A549 (cell line): ENCODE data around the gene RPTOR.

ENCODE experiments used
- CHD2 ChIP-seq: fragments of 150-350 bp; IDR thresholded peaks from 2 replicates; pipeline ENCODE4 v1.6.1; 2014; ENCODE audit warnings: low read length; ENCODE audit not compliant: partially characterized antibody
- EP300 ChIP-seq, 2 experiments: fragments of >200 bp; sonication (Bioruptor Twin); formaldehyde crosslinking; IDR thresholded peaks; 2 replicates in 1 of 2; 3 replicates in 1 of 2; pipeline ENCODE4 v1.6.1; 2016 to 2017
- FOSL2 ChIP-seq, 2 experiments: fragments of 450-650 bp in 1 of 2; fragments of >200 bp in 1 of 2; sonication (Bioruptor Twin) in 1 of 2; formaldehyde crosslinking; IDR thresholded peaks; 2 replicates each; pipeline versions ENCODE4 v1.5.0 to v1.6.1; 2016 to 2020; ENCODE audit warnings: mild to moderate bottlenecking in 1 of 2, moderate library complexity in 1 of 2
- MYC ChIP-seq: IDR thresholded peaks from 2 replicates; pipeline ENCODE4 v1.6.1; 2012; ENCODE audit warnings: mild to moderate bottlenecking, inconsistent platforms, low read length, improper control_type of control experiment, borderline replicate concordance
- POLR2A ChIP-seq: IDR thresholded peaks from 2 replicates; pipeline ENCODE4 v1.6.1; 2012; ENCODE audit warnings: mild to moderate bottlenecking, low read length
- RFX5 ChIP-seq: fragments of 450-650 bp; IDR thresholded peaks from 2 replicates; pipeline ENCODE4 v1.7.1; 2014; ENCODE audit warnings: antibody characterized with exemption, mild to moderate bottlenecking, moderate library complexity
- TF ChIP-seq, protein P1 (sequence below): fragments of >200 bp; sonication (Bioruptor Twin); formaldehyde crosslinking; IDR thresholded peaks from 3 replicates; pipeline ENCODE4 v1.5.1; 2016
- TF ChIP-seq, protein P2 (sequence below): fragments of >200 bp; sonication (Bioruptor Twin); formaldehyde crosslinking; IDR thresholded peaks from 2 replicates; pipeline ENCODE4 v1.6.1; 2016
- TF ChIP-seq, protein P3 (sequence below): IDR thresholded peaks from 2 replicates; pipeline ENCODE4 v1.6.1; 2012

DNA sequence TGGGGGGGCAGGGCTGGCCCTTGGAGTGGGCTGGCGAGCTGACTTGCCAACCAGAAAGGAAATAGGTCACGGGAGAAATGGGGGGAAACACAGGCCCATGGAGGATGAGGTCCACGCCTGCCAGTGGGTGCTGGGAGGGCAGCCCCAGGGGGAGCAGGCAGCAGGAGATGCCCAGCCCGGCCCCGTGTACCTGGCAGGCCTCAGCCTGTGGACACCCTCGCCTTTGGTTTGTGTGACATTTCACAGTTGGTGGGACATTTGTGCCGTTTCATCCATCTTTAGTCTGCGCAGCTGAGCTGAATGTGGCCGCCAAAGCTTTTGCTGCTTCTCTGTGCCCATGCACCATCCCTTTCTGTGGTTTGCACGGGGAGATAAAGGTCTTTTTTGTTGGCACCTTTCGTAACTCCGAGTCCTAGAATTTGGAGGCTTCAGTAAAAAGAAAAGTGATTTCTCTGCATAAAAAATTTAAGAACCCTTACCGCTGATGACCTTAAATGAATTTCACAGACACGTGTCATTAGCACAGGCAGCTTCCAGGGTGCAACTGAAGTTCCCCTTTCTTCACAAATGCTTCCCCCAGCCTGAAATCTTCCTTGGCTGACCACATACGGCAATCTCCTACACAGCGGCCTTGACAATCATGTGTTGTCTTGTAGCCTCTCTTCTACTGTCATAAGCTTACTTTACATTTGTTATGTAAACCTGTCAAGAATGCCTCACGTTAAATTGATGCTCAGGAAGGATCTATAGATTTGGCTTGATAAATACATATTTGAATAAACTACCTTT lies 193.6 kb downstream of the RPTOR start:
- TF ChIP-seq, protein P1, sequence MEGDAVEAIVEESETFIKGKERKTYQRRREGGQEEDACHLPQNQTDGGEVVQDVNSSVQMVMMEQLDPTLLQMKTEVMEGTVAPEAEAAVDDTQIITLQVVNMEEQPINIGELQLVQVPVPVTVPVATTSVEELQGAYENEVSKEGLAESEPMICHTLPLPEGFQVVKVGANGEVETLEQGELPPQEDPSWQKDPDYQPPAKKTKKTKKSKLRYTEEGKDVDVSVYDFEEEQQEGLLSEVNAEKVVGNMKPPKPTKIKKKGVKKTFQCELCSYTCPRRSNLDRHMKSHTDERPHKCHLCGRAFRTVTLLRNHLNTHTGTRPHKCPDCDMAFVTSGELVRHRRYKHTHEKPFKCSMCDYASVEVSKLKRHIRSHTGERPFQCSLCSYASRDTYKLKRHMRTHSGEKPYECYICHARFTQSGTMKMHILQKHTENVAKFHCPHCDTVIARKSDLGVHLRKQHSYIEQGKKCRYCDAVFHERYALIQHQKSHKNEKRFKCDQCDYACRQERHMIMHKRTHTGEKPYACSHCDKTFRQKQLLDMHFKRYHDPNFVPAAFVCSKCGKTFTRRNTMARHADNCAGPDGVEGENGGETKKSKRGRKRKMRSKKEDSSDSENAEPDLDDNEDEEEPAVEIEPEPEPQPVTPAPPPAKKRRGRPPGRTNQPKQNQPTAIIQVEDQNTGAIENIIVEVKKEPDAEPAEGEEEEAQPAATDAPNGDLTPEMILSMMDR, result no peak
- TF ChIP-seq POLR2A (no peak), CHD2 (no peak), MYC (no peak), RFX5 (no peak), EP300 (IDR thresholded peaks at IDR 0.05) (no peak), FOSL2 (IDR thresholded peaks at IDR 0.05) (no peak), FOSL2 (CRISPR knock-in tag; IDR thresholded peaks at IDR 0.05) (no peak)
- TF ChIP-seq, protein P2, sequence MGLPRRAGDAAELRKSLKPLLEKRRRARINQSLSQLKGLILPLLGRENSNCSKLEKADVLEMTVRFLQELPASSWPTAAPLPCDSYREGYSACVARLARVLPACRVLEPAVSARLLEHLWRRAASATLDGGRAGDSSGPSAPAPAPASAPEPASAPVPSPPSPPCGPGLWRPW, result no peak
- TF ChIP-seq, protein P3, sequence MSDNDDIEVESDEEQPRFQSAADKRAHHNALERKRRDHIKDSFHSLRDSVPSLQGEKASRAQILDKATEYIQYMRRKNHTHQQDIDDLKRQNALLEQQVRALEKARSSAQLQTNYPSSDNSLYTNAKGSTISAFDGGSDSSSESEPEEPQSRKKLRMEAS, result no peak
